Upper lobe of left lung (tissue), 4 donors: ENCODE measurements around the gene AMBP.

ENCODE experiments used
- POLR2A ChIP-seq, 4 donors: fragments of 450-650 bp; IDR thresholded peaks; one replicate each; pipeline ENCODE4 v1.5.1; 2016 to 2017; ENCODE audit warnings: antibody characterized with exemption in 4 of 4, mild to moderate bottlenecking in 2 of 4
- POLR2AphosphoS5 ChIP-seq, 2 donors: sonication (generic); formaldehyde crosslinking; IDR thresholded peaks; one replicate each; pipeline ENCODE4 v1.5.1; 2017; ENCODE audit warnings: antibody characterized with exemption in 2 of 2
- TF ChIP-seq, protein P1 (sequence below), 6 experiments: fragments of 450-650 bp in 4 of 6; fragments of 200-600 bp in 2 of 6; sonication (generic) in 2 of 6; IDR thresholded peaks; one replicate each; pipeline ENCODE4 v1.5.1; 2016 to 2019; ENCODE audit warnings: antibody characterized with exemption in 6 of 6

DNA sequence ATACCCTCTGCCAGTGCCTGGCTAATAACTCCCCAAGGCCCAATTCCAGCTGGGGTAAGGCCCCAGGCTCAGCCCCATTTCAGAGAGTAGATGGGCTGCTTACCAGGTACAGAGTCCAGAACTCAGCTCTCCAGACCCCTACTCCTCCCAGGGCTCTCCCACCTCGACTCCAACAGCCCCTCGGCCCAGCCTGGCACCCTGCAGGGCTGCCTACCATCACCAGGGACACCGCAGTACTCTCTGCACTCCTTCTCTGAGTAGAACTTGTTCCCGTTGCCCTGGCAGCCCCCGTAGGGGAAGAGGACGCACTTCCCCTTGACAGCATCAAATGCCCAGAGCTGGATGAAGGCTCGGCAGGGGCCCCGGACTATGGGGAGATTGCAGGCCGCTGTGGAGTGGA lies 17.4 kb downstream of the AMBP start:
- TF ChIP-seq, protein P1, sequence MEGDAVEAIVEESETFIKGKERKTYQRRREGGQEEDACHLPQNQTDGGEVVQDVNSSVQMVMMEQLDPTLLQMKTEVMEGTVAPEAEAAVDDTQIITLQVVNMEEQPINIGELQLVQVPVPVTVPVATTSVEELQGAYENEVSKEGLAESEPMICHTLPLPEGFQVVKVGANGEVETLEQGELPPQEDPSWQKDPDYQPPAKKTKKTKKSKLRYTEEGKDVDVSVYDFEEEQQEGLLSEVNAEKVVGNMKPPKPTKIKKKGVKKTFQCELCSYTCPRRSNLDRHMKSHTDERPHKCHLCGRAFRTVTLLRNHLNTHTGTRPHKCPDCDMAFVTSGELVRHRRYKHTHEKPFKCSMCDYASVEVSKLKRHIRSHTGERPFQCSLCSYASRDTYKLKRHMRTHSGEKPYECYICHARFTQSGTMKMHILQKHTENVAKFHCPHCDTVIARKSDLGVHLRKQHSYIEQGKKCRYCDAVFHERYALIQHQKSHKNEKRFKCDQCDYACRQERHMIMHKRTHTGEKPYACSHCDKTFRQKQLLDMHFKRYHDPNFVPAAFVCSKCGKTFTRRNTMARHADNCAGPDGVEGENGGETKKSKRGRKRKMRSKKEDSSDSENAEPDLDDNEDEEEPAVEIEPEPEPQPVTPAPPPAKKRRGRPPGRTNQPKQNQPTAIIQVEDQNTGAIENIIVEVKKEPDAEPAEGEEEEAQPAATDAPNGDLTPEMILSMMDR (IDR thresholded peaks at IDR 0.05) = no peak
- TF ChIP-seq POLR2A (IDR thresholded peaks at IDR 0.05) = no peak
- TF ChIP-seq POLR2AphosphoS5 (IDR thresholded peaks at IDR 0.05) = no peak
